ENCODE data around the gene PAGR1.

DNA sequence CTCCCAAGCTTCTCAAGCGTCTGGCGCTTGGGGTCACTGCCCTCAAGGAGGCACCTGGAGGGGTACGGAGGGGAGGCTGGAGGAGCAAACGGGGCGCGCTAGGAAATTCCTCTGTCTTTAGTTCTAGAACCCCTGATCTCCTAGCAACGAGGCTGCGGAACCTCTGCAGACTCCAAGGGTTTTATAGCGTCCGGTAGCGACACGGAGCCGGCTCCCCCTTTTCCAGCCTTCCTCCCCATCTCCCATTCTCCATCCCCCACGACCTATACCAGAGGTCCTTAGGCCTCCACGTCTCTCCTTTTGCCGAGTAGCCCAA is 47.7 kb downstream of the PAGR1 start:
- TF ChIP-seq POLR2AphosphoS5 (IDR thresholded peaks at IDR 0.05; ENCODE audit: low read depth, low read length) (no peak), POLR2A (IDR thresholded peaks at IDR 0.05; ENCODE audit: low read depth, low read length) (no peak), TAF1 (IDR thresholded peaks at IDR 0.05; ENCODE audit: borderline replicate concordance, low read depth, low read length) (no peak)

Data from GM12892 (cell line).